ENCODE measurements around the gene RNLS.

The RNLS gene

GRCh38 chr10:88582806-88583583, at the start of gene RNLS:
Gene RNLS (minus strand): TSS chr10:88583318.
- DNase-seq (ENCODE audit: low spot score): peak; percentile 49

DNA sequence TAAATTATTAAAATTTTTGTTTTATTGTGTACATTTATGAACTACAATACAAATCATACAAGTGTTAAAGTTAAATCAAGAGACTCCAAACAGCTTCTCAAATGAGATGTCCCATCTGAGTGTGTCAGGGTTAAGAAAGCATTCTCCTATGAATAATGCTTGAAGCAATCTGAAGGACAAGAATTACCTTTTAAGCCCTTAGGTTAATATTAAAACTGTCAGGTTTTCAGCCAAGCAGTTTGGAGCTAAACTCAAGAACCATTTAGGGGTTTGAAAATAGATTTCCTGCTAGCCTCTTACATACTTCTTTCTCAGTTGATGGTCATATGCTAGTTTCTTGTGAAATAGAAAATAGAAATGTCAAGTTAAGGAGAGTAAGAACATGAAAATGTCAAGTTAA, 41.7 kb upstream of the RNLS start:
- DNase-seq (ENCODE audit: low spot score): no peak

GRCh38 chr10:88623835-88624234, 40.7 kb upstream of the RNLS start:
- no peak for DNase-seq (ENCODE audit: low spot score)

- no peak for DNase-seq (ENCODE audit: low spot score)
Observed at GRCh38 chr10:88620441-88620840, 37.3 kb upstream of the RNLS start.

DNA sequence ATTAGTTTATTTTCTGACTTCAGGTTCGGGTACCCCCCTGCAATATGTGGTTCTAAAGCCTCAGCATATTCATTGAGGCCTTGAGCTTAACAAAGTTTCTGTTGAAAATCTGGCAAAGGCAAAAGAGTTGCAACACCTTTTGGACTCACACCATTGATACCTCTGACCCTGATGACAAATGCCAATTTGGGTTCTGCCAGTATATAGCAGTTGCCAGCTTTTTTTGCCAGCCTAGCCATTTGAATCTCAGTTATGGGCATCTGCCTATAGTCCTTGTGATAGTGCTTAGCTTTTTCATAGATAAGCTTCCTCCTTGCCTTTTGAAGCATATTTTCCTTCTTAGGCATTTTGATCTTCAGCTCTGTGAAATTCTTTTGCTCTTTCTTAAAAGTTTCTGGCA, 35.4 kb upstream of the RNLS start:
- DNase-seq (ENCODE audit: low spot score): no peak

DNA sequence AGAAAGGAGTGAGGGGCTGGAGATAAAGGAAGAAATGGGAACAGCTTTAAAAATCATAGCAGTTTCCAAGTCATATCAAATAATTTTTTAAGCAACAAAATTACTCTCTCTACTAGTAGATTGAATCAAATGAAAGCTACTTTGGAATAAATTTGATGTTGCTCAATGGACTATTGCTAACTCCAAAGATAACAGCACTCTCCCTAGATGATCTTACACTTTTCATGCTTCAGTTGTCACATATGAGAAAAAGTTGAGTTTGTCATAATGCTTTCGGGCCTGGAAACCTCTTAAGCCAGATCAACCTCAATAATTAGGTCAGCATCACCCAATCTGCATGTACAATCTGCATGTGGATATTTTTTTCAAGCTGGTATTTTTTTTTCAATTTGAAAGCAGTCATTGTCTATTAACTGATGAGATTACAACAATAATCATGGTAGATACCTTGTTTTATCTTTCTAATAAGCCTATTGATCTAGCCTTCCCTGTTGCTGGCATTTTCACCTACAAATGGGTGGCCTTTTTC, 34.7 kb upstream of the RNLS start:
- DNase-seq (ENCODE audit: low spot score): no peak

DNA sequence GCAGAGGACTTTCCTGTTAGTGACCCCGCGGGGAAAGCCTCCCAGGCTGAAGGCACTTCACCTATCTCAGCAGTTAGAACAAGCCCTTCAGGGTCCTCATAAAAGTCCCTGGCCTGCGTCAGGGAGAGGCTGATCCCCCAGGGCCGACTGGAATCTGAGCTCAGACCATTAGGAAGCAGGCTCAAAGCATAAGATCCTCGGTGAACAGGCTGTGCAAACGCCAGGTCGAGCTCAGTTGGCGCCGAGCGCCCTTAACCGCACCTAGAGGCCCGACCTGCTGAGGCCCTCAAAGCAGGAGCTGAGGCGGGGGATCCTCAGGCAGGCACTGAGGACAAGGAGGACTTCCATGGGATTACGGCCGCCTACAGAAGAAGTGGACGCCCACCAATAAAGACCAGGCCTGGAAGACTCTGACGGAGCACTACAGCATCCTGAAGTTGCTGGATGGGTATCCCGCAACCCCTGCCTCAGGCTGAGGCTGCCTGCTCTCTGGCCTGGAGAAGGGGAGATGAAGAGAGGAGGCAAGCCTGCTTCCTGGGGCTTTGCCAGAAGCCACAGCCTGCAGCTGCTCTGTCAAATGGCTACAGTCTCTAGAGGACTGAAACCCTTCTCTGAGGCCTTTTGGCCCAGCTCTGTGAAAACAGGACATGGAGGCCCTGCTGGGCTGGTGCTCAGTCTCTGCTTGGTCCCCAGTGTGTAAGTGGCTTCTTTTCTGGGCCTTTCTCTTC, 33.3 kb upstream of the RNLS start:
- DNase-seq (ENCODE audit: low spot score): no peak

DNA sequence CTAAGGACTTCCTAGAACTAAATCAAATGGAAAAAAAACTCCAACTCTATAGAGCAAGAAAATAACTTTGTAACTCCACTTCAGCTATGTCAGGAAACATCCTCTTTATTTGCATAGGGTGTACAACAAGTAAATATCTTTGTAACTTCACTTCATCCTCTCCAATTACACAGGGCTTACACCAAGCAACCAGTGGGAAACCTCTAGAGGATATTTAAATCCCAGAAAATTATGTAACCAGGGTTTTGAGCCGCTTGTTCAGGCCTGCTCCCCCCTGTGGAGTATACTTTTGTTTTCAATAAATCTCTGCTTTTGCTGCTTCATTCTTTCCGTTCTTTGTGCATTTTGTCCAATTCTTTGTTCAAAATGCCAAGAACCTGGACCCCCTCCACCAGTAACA, 25.7 kb upstream of the RNLS start:
- no peak for DNase-seq (ENCODE audit: low spot score)

GRCh38 chr10:88608052-88608732, 25.1 kb upstream of the RNLS start:
- no peak for DNase-seq (ENCODE audit: low spot score)

GRCh38 chr10:88598055-88598454, 14.9 kb upstream of the RNLS start:
- DNase-seq (ENCODE audit: low spot score): no peak

- DNase-seq (ENCODE audit: low spot score): no peak
Observed at GRCh38 chr10:88594482-88594881, 11.4 kb upstream of the RNLS start.

- no peak for DNase-seq (ENCODE audit: low spot score)
Observed at GRCh38 chr10:88592906-88593305, 9.8 kb upstream of the RNLS start.

GRCh38 chr10:88592381-88592780, 9.3 kb upstream of the RNLS start:
- no peak for DNase-seq (ENCODE audit: low spot score)

GRCh38 chr10:88586462-88586861, 3.3 kb upstream of the RNLS start, which contains the start of gene LIPJ:
Gene LIPJ (plus strand): TSS chr10:88586762. CDS start chr10:88590688, 3,926 bp downstream.
- no peak for DNase-seq (ENCODE audit: low spot score)

- no peak for DNase-seq (ENCODE audit: low spot score)
Observed at GRCh38 chr10:88583584-88583957, 453 bp upstream of the RNLS start.

- DNase-seq (ENCODE audit: low spot score): no peak
Observed at GRCh38 chr10:88582411-88582805, 710 bp downstream of the RNLS start.

- no peak for DNase-seq (ENCODE audit: low spot score)
Observed at GRCh38 chr10:88565072-88565471, 18.0 kb downstream of the RNLS start.

DNA sequence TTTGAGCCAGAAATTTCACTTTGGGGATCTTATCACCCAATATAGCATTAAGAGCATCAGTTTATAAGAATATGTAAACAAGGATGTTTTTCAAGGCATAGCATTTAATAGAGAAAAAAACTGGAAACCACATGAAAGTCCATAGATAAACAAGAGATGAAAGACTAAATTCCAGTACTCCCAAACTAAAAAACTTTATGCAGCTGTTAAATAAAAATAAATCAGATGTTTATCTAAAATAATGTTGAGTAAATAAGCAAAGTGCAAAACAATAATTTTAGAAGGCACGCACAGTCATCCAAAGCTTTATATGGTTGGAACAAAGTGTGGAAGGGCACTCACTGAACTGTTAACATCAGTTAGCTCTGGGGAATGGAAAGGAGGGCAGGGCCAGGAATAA, 21.0 kb downstream of the RNLS start:
- DNase-seq (ENCODE audit: low spot score): no peak

DNA sequence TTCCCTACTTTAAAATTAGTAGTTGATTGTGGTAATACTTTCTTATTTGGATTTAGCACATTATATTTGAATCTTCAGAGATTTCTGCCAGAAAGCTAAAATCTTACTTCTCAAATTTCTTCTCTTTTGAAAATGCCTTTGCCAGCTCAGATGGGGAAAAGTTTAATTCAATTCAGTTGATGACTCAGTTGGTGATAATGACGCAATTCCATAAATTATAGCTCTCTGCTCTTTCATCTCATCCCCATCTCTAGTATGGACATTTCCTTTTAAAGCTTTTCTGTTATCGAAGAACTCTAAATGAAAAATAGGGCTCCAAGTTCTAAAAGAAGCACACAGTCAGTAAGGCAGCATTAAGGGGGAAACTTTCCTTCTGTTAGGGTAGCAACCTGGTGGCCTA, 25.5 kb downstream of the RNLS start:
- no peak for DNase-seq (ENCODE audit: low spot score)

DNA sequence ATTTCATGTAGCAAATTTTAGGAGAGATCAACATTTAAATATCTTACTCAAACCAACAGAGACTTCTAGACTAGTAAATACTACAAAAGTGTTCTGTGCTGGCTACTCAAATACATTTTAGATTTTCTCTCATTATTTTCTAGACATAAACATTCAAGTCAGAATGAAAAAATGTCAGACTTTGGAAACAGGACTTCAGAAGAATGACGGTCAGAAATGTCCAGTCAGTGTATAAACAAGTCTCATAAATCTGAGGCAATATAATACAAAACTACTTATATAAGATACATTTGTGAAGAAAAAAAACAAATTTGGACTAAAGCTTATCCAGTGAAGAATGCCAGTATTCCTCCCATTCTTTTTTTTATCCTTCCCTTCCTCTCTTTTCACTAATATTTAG, 25.9 kb downstream of the RNLS start:
- DNase-seq (ENCODE audit: low spot score): no peak

DNA sequence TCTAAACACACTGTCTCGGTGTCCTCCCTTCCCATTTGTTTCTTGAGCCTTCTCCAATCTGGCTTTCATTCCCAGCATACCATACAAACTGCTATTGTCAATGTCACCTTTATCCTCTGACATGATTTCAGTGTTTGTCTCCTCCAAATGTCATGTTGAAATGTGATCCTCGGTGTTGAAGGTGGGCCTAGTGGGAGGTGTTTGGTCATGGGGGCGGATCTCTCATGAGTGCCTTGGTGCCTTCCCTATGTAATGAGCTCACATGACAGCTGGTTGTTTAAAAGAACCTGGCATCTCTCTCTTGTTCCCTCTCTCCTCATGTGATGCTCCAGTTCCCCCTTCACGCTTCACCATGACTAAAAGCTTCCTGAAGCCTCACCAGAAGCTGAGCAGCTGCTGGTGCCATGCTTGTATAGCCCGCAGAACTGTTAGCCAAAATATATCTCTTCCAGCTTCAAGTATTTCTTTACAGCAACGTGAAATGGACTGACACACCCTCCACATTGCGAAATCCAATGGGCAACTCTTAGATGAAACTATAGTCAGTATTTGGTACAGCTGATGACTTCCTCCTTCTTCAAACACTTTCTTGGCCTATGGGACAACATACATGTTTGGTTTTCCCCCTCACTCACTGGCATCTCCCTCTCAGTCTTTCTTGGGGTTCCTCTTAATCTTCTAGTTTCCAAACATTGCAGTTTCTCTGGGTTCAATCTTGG, 27.8 kb downstream of the RNLS start:
- no peak for DNase-seq (ENCODE audit: low spot score)

GRCh38 chr10:88553116-88553752, 29.9 kb downstream of the RNLS start:
- DNase-seq (ENCODE audit: low spot score): peak; percentile 14
